Measurements from ENCODE around the gene LEMD2.

The LEMD2 gene

DNA sequence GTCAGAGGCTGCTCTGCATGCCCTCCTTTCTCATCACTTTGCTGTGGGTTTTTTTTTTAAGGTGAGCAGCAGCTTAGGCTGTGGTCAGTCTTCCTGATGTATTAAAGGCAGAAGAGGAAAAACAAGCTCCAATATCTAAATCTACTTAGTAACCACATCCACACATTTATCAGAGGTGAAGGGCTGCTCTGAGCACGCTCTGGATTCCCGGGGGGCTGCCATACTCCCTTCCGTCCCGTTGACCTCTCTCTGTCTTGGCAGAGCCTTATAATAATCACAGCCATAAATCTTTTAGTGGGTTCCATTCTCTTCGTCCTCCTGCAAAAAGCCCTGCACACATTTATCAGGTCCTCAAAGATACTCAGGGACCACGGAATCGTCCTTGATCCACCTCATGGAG is 2.7 kb upstream of the LEMD2 start:
- no peak for DNase-seq

GRCh38 chr6:33790910-33791309 is 2.0 kb upstream of the LEMD2 start:
- no peak for DNase-seq

GRCh38 chr6:33790379-33790778 is 1.4 kb upstream of the LEMD2 start:
- no peak for DNase-seq

DNA sequence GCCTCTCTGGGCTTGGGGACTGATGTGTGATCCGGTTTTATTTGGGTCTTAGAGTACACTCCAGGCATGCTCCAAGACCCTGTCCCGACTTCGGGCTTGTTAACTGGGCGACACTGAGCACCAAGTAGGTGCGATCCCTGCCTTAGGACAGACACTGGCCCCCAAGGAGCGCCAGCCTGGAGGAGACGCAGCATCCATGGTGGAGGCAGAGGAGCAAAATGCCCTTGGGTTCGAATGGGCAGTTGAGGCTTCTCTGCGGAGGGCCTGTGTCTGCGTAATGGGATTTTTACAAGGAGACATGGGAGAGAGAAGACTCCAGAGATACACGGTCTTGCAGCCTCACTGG is 593 bp upstream of the LEMD2 start:
- DNase-seq = no peak

GRCh38 chr6:33787954-33788693 is 806 bp downstream of the LEMD2 start:
- DNase-seq = peak; percentile 65

DNA sequence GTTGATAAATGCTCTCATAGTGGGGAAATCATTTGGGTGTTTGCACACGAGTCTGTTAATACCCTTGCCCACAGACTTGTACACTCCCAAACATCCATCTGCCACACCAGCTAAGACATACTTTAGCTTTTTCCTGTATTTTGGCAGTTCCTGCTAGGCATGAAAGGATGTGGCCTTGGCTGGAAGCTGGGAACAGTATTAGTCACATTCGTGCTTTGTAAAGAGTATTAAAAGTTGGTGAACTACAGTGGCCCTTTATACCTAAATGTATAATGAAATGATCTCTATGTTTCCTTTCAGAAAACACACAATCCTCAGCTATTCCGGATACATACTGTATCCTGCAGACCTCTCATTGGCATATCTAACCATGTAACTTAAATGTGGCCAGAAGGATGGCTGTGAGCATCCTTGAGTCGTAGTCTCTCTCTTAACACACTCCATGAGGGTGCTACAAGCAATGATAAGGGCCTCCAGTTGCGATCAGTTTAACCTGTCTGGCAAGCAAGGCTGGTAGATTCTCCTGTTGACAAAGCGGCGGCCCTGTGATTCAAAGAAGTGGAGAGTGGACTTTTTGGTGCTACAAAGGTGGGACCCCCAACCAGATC is 1.5 kb downstream of the LEMD2 start:
- no peak for DNase-seq

GRCh38 chr6:33786736-33787135 is 2.2 kb downstream of the LEMD2 start:
- peak; percentile 32 for DNase-seq

GRCh38 chr6:33785778-33786177 is 3.2 kb downstream of the LEMD2 start:
- no peak for DNase-seq

DNA sequence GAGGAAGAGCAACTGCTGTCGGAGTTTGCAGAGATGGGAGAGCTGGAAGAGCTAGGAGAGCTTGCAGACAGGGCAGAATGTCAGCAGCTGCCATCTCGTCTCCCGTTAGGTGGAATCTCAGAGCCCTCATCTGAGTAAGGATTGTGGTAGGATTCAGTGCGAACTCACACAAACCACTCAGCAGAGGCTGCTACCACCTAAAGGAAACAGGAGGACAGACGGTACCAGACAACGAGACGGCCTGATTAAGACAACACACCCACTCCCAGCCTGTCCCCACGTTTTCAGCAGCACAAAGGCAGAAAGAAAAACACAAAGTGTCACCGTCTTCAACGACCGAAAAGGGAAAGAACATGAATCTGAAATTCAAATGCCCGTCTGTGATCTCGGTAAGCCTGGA is 4.1 kb downstream of the LEMD2 start:
- DNase-seq = no peak

GRCh38 chr6:33783781-33784520 is 5.0 kb downstream of the LEMD2 start:
- no peak for DNase-seq

DNA sequence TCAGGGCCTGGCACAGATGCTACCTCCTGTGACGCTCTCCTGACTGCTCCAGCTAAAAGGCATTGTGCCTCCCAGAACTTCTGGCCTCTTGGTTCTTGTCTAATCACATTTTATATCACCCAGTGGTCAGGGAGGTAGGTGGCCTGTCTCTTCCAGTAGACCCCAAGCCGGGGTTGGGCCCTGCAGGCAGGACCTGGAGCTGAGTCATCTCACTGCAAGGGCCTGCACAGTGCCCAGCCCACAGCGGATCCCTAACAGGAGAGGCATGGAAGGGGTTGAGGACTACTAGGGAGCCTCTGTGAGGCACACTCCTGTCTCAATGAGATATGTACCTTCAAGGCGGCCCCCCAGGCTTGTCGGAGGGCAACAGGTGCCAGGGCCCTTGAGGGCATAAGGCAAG is 6.4 kb downstream of the LEMD2 start:
- no peak for DNase-seq

GRCh38 chr6:33781131-33781975 is 7.6 kb downstream of the LEMD2 start:
- no peak for DNase-seq

- no peak for DNase-seq
Observed at GRCh38 chr6:33779895-33780294, 9.0 kb downstream of the LEMD2 start.

DNA sequence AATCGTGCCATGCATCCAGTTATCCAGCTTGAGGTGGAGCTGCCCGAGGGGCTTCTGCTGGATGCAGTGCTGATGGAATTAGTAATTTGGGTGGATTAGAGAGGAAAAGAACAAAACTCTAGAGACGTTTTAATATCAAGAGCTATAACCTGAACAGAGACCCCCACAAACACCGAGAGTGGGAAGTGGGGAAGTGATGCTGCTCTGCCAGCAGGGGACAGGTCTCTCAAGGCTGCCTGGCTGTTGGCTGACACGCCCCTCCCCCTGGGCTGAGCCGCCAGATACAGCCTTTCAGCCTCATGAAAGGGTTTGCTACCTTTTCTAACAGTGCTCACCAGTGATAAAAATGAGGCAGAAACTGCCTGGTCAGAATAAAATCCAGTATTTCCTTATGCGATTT is 9.6 kb downstream of the LEMD2 start:
- DNase-seq = peak; percentile 88

GRCh38 chr6:33778444-33779121 is 10.3 kb downstream of the LEMD2 start:
- DNase-seq = peak; percentile 80

- DNase-seq = no peak
Observed at GRCh38 chr6:33777398-33778388, 11.2 kb downstream of the LEMD2 start.

GRCh38 chr6:33776764-33777163 is 12.2 kb downstream of the LEMD2 start:
- no peak for DNase-seq

GRCh38 chr6:33776186-33776585 is 12.7 kb downstream of the LEMD2 start:
- no peak for DNase-seq

- DNase-seq = no peak
Observed at GRCh38 chr6:33774774-33775173, 14.2 kb downstream of the LEMD2 start.

- DNase-seq = no peak
Observed at GRCh38 chr6:33772902-33773472, 15.9 kb downstream of the LEMD2 start.

Measured in NCI-H82 (cell line).